Measurements from ENCODE around the gene LCP2.

Gene LCP2

DNA sequence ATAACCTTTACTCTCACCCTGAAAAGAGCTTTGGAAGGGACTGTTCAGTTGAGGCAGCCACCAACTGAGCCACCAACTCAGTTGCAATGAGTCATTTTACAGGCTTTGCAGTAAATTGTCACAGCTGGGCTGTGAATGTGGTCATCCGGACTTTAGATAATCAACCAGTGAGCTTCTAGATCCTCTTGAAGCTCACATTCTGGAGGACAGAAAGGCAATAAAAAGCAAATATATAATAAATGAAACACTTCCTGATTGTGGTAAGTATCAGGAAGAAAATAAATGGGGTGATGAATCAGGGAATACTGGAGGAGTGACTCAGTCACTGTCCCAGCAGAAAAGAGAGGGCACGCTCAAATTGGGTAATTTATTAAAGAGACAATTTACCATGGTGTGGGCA, 78.0 kb downstream of the LCP2 start:
- no peaks in the 10 kb centered on the region for H3K36me3 ChIP-seq (ENCODE audit: control insufficient read depth in 2 of 2, insufficient read depth in 1 of 2, low read length in 2 of 2)
- no peak overlapping the region for H3K4me3 ChIP-seq (ENCODE audit: low read depth, low read length)
- ChIA-PET POLR2A (no interaction called here), CTCF (interaction anchor here (1.1 to 1.9 kb wide), 3 partner anchors 34 to 184 kb away, joined by 3 to 12 read pairs (median 4); no protein-coding TSS in a partner anchor)
- no peaks in the 10 kb centered on the region; the same call in 1 of the 2 replicates for H3K4me1 ChIP-seq (ENCODE audit: control insufficient read depth, insufficient read depth, low read length)
- H3K27ac ChIP-seq (ENCODE audit: extremely low read depth, low read depth, low read length): no peak overlapping the region
- no peaks in the 10 kb centered on the region for H3K9me3 ChIP-seq (ENCODE audit: control insufficient read depth, insufficient read depth, low read depth, low read length)
- TF ChIP-seq FEZF1 (tag by site-specific recombination; IDR thresholded peaks at IDR 0.05) (peak; percentile 83), BCL11B (tag by site-specific recombination; IDR thresholded peaks at IDR 0.05; ENCODE audit: low read depth) (no peak), ZNF692 (tag by site-specific recombination; IDR thresholded peaks at IDR 0.05) (peak; percentile 39; the same call in 1 of the 2 replicates), ZNF48 (tag by site-specific recombination; IDR thresholded peaks at IDR 0.05) (no peak), SP7 (tag by site-specific recombination; IDR thresholded peaks at IDR 0.05) (0 out of 2 replicates have a peak, but pooled peaks have one; percentile 37), ZNF777 (tag by site-specific recombination; IDR thresholded peaks at IDR 0.05; ENCODE audit: borderline replicate concordance) (no peak), ZNF24 (tag by site-specific recombination; IDR thresholded peaks at IDR 0.05) (0 out of 2 replicates have a peak, but pooled peaks have one; percentile 32), ZNF404 (tag by site-specific recombination; IDR thresholded peaks at IDR 0.05) (no peak), ZEB2 (tag by site-specific recombination; IDR thresholded peaks at IDR 0.05) (peak; percentile 91), ZNF555 (tag by site-specific recombination; conservative IDR thresholded peaks at IDR 0.05) (no peak), GLIS1 (tag by site-specific recombination; IDR thresholded peaks at IDR 0.05) (peak; percentile 25; the same call in 1 of the 2 replicates), PATZ1 (tag by site-specific recombination; IDR thresholded peaks at IDR 0.05) (no peak), SCRT2 (tag by site-specific recombination; IDR thresholded peaks at IDR 0.05) (0 out of 2 replicates have a peak, but pooled peaks have one; percentile 20), ZBTB21 (tag by site-specific recombination; IDR thresholded peaks at IDR 0.05) (peak; percentile 27; the same call in 1 of the 2 replicates), ZNF398 (tag by site-specific recombination; IDR thresholded peaks at IDR 0.05) (0 out of 2 replicates have a peak, but pooled peaks have one; percentile 34), KLF8 (tag by site-specific recombination; IDR thresholded peaks at IDR 0.05) (no peak), ZNF629 (tag by site-specific recombination; IDR thresholded peaks at IDR 0.05) (peak; percentile 81), TSHZ1 (tag by site-specific recombination; IDR thresholded peaks at IDR 0.05; ENCODE audit: borderline replicate concordance) (peak; percentile 61), ZNF660 (tag by site-specific recombination; IDR thresholded peaks at IDR 0.05) (peak; percentile 64; the same call in 1 of the 2 replicates), ZFHX2 (tag by site-specific recombination; conservative IDR thresholded peaks at IDR 0.05) (no peak), ZNF391 (tag by site-specific recombination; IDR thresholded peaks at IDR 0.05; ENCODE audit: borderline replicate concordance, low read depth) (peak; percentile 62; the same call in 1 of the 2 replicates)
- TF ChIP-seq, protein P1, sequence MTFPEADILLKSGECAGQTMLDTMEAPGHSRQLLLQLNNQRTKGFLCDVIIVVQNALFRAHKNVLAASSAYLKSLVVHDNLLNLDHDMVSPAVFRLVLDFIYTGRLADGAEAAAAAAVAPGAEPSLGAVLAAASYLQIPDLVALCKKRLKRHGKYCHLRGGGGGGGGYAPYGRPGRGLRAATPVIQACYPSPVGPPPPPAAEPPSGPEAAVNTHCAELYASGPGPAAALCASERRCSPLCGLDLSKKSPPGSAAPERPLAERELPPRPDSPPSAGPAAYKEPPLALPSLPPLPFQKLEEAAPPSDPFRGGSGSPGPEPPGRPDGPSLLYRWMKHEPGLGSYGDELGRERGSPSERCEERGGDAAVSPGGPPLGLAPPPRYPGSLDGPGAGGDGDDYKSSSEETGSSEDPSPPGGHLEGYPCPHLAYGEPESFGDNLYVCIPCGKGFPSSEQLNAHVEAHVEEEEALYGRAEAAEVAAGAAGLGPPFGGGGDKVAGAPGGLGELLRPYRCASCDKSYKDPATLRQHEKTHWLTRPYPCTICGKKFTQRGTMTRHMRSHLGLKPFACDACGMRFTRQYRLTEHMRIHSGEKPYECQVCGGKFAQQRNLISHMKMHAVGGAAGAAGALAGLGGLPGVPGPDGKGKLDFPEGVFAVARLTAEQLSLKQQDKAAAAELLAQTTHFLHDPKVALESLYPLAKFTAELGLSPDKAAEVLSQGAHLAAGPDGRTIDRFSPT (tag by site-specific recombination; IDR thresholded peaks at IDR 0.05): 0 out of 2 replicates have a peak, but pooled peaks have one; percentile 29
- TF ChIP-seq, protein P2, sequence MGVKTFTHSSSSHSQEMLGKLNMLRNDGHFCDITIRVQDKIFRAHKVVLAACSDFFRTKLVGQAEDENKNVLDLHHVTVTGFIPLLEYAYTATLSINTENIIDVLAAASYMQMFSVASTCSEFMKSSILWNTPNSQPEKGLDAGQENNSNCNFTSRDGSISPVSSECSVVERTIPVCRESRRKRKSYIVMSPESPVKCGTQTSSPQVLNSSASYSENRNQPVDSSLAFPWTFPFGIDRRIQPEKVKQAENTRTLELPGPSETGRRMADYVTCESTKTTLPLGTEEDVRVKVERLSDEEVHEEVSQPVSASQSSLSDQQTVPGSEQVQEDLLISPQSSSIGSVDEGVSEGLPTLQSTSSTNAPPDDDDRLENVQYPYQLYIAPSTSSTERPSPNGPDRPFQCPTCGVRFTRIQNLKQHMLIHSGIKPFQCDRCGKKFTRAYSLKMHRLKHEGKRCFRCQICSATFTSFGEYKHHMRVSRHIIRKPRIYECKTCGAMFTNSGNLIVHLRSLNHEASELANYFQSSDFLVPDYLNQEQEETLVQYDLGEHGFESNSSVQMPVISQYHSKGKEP (tag by site-specific recombination; IDR thresholded peaks at IDR 0.05): peak; percentile 32; the same call in 1 of the 2 replicates
- TF ChIP-seq, protein P3, sequence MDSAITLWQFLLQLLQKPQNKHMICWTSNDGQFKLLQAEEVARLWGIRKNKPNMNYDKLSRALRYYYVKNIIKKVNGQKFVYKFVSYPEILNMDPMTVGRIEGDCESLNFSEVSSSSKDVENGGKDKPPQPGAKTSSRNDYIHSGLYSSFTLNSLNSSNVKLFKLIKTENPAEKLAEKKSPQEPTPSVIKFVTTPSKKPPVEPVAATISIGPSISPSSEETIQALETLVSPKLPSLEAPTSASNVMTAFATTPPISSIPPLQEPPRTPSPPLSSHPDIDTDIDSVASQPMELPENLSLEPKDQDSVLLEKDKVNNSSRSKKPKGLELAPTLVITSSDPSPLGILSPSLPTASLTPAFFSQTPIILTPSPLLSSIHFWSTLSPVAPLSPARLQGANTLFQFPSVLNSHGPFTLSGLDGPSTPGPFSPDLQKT (IDR thresholded peaks at IDR 0.05; ENCODE audit: borderline replicate concordance, low read depth, low read length): no peak
